HCT116 (cell line): ENCODE measurements around the gene PITPNM1.

Experiments used
- EZH2 ChIP-seq: fragments of 200-600 bp; sonication (generic); IDR thresholded peaks from 2 replicates; pipeline ENCODE4 v1.6.1; 2017; ENCODE audit warnings: antibody characterized with exemption, mixed run types
- MAX ChIP-seq: IDR thresholded peaks from 2 replicates; pipeline ENCODE4 v1.6.1; 2012
- POLR2A ChIP-seq: IDR thresholded peaks from 2 replicates; pipeline ENCODE4 v1.7.0; 2011; ENCODE audit warnings: borderline replicate concordance; ENCODE audit not compliant: insufficient read depth, insufficient read length; ENCODE audit errors: extremely low read depth
- POLR2AphosphoS5 ChIP-seq: IDR thresholded peaks from 2 replicates; pipeline ENCODE4 v1.6.1; 2011; ENCODE audit warnings: mild to moderate bottlenecking, low read depth, low read length, moderate library complexity
- RAD21 ChIP-seq: IDR thresholded peaks from 2 replicates; pipeline ENCODE4 v1.6.1; 2012; ENCODE audit warnings: low read depth, mild to moderate bottlenecking
- SIN3A ChIP-seq: IDR thresholded peaks from 2 replicates; pipeline ENCODE4 v1.6.1; 2012; ENCODE audit warnings: low read depth
- SP1 ChIP-seq: IDR thresholded peaks from 2 replicates; pipeline ENCODE4 v1.6.1; 2012; ENCODE audit warnings: low read depth
- YY1 ChIP-seq: IDR thresholded peaks from 2 replicates; pipeline ENCODE4 v1.6.1; 2011; ENCODE audit warnings: low read length, low read depth, moderate library complexity, mild to moderate bottlenecking; ENCODE audit not compliant: insufficient replicate concordance; ENCODE audit errors: extremely low read depth
- ZNF274 ChIP-seq: fragments of 200-500 bp; sonication (Bioruptor generic); IDR thresholded peaks from 2 replicates; pipeline ENCODE4 v1.6.1; 2014; ENCODE audit warnings: mild to moderate bottlenecking, low read depth, low read length, inconsistent platforms
- TF ChIP-seq, protein P1 (sequence below), 3 experiments: fragments of 200-600 bp in 1 of 3; sonication (generic) in 1 of 3; IDR thresholded peaks in 2 of 3; conservative IDR thresholded peaks in 1 of 3; 2 replicates each; pipeline ENCODE4 v1.5.1; 2012 to 2017; ENCODE audit warnings: low read depth in 2 of 3, low read length in 2 of 3, antibody characterized with exemption in 1 of 3, borderline replicate concordance in 1 of 3, control low read depth in 1 of 3, mild to moderate bottlenecking in 1 of 3, mixed read lengths in 1 of 3, mixed run types in 1 of 3, moderate library complexity in 1 of 3; ENCODE audit not compliant: insufficient read depth in 1 of 3
- TF ChIP-seq, protein P2 (sequence below): IDR thresholded peaks from 2 replicates; pipeline ENCODE4 v1.6.1; 2012; ENCODE audit warnings: low read depth

- TF ChIP-seq, protein P1, sequence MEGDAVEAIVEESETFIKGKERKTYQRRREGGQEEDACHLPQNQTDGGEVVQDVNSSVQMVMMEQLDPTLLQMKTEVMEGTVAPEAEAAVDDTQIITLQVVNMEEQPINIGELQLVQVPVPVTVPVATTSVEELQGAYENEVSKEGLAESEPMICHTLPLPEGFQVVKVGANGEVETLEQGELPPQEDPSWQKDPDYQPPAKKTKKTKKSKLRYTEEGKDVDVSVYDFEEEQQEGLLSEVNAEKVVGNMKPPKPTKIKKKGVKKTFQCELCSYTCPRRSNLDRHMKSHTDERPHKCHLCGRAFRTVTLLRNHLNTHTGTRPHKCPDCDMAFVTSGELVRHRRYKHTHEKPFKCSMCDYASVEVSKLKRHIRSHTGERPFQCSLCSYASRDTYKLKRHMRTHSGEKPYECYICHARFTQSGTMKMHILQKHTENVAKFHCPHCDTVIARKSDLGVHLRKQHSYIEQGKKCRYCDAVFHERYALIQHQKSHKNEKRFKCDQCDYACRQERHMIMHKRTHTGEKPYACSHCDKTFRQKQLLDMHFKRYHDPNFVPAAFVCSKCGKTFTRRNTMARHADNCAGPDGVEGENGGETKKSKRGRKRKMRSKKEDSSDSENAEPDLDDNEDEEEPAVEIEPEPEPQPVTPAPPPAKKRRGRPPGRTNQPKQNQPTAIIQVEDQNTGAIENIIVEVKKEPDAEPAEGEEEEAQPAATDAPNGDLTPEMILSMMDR (IDR thresholded peaks at IDR 0.05 in 2 of 3, conservative IDR thresholded peaks at IDR 0.05 in 1 of 3; ENCODE audit: borderline replicate concordance in 1 of 3, insufficient read depth in 1 of 3, low read depth in 2 of 3, low read length in 2 of 3) = no peak
- no peak for TF ChIP-seq MAX
- no peak for TF ChIP-seq RAD21
- no peak for TF ChIP-seq POLR2AphosphoS5
- TF ChIP-seq SP1 = no peak
- no peak for TF ChIP-seq EZH2
- no peak for TF ChIP-seq POLR2A
- TF ChIP-seq, protein P2, sequence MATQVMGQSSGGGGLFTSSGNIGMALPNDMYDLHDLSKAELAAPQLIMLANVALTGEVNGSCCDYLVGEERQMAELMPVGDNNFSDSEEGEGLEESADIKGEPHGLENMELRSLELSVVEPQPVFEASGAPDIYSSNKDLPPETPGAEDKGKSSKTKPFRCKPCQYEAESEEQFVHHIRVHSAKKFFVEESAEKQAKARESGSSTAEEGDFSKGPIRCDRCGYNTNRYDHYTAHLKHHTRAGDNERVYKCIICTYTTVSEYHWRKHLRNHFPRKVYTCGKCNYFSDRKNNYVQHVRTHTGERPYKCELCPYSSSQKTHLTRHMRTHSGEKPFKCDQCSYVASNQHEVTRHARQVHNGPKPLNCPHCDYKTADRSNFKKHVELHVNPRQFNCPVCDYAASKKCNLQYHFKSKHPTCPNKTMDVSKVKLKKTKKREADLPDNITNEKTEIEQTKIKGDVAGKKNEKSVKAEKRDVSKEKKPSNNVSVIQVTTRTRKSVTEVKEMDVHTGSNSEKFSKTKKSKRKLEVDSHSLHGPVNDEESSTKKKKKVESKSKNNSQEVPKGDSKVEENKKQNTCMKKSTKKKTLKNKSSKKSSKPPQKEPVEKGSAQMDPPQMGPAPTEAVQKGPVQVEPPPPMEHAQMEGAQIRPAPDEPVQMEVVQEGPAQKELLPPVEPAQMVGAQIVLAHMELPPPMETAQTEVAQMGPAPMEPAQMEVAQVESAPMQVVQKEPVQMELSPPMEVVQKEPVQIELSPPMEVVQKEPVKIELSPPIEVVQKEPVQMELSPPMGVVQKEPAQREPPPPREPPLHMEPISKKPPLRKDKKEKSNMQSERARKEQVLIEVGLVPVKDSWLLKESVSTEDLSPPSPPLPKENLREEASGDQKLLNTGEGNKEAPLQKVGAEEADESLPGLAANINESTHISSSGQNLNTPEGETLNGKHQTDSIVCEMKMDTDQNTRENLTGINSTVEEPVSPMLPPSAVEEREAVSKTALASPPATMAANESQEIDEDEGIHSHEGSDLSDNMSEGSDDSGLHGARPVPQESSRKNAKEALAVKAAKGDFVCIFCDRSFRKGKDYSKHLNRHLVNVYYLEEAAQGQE = no peak
- no peak for TF ChIP-seq ZNF274
- no peak for TF ChIP-seq SIN3A
- TF ChIP-seq YY1 = no peak
Measured at GRCh38 chr11:67484847-67485311, 20.3 kb downstream of the PITPNM1 start.
